OCI-LY7 (cell line): ENCODE measurements around the gene PMM2.

ENCODE experiments used
- CTCF ChIP-seq: fragments of 200-600 bp; sonication (generic); conservative IDR thresholded peaks from 2 replicates; pipeline ENCODE4 v1.5.1; 2014; ENCODE audit warnings: mild to moderate bottlenecking, antibody characterized with exemption, low read length, moderate library complexity, mixed read lengths
- EZH2phosphoT487 ChIP-seq: fragments of 200-600 bp; sonication (generic); IDR thresholded peaks from 2 replicates; pipeline ENCODE4 v1.6.1; 2018; ENCODE audit warnings: low read depth, borderline replicate concordance, mild to moderate bottlenecking, mixed run types, antibody characterized with exemption, low read length, moderate library complexity, mixed read lengths

GRCh38 chr16:8808009-8808408, 10.4 kb downstream of the PMM2 start:
- TF ChIP-seq CTCF (no peak), EZH2phosphoT487 (no peak)
